Stimulated activated CD4-positive, alpha-beta T cell treated with anti-CD3 and anti-CD28 coated beads, Interleukin-4, amount 100 ng/mL, for 4 hours (primary cell): ENCODE measurements around the gene SLC35F3.

Source experiments
- DNase-seq, 2 experiments: peaks; one replicate each; pipeline ENCODE4 v3.0.0-alpha.2; 2020

SLC35F3 gene

DNA sequence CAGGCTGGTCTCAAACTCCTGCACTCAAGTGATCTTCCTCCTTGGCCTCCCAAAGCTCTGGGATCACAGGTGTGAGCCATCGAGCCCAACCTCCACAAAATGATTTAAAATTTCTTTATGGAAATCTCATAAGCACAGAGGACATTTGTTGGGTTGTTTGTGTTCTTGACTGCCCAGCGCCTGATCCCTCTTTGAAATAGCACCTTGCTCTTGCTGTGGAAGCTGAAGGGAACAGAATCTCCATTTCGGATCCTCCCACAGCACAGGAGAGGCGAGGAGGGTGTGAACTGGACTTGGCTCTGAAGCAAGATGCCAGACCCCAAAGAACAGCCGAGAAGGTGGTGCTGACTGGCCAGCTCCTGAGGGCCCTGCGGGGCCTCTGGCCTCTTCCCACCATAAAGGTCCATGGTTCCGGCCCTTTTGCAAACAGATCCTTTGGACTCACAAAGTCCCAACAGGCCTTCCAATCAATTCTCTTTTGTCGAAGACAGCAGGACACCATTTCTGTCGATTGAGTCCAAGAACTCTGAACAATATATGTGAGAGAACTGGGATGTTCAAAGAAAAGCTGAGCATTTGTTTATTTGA lies 423.2 kb downstream of the SLC35F3 start:
- no peak for DNase-seq

- no peak for DNase-seq
Measured at GRCh38 chr1:234330843-234331215, 426.4 kb downstream of the SLC35F3 start.

DNA sequence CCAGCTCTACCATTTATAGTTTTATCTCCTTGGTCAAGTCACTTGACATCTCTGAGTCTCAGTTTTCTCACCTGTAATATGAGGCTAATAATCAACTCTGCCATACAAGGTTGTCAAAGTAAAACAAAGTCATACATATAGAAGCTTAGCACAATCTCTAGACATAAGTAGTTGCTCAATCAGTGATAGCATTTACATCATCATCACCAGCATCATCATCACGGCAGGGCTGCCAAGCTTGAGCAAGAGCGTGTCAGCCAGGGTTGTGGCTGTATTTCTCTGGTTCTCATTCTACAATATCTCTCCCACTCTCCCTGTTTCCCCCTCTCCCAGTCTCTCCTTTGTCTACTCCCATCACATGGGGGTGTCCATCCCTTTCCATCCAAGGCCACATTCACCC lies 427.0 kb downstream of the SLC35F3 start:
- DNase-seq: no peak

GRCh38 chr1:234336359-234336758 lies 431.9 kb downstream of the SLC35F3 start:
- no peak for DNase-seq

- DNase-seq: no peak
Measured at GRCh38 chr1:234337233-234337632, 432.8 kb downstream of the SLC35F3 start.

- no peak for DNase-seq
Measured at GRCh38 chr1:234340528-234340927, 436.1 kb downstream of the SLC35F3 start.

DNA sequence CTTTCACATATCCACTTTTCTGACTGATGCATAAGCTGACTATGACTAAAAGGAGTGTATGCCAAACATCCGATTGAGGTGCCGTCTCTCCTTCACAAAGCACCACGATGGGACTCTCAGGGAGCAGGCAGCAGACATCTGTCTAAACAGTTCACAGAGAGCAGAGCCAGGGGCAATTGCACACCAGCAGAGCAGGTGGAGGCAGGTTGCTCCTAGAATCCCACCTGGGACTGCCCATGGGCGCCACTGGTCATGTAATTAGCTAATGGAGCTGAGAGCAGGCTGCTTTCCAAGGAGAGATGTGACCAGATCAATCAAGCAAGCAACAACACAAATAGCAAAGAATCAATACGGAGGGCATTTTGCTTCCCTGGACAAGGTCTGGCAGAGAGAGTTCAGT lies 438.3 kb downstream of the SLC35F3 start:
- DNase-seq: no peak

DNA sequence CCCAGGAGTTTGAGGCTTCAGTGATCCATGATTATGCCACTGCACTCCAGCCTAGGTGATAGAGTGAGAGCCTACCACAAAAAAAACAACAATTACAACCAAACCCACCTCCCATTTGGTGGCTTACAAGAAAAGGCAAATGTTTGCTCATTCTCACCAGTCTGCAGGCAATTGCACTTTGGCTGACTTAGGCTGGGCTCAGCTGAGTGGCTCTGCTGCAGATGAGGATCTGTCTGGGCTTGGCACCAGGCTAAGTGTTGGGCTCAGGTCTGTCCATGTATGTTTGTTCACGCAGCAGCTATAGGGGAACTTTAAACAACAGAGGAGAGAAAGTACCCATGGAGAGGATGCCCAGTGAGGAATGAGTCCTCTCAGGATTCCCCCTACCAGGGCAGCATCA lies 440.8 kb downstream of the SLC35F3 start:
- no peak for DNase-seq

- no peak for DNase-seq
Measured at GRCh38 chr1:234348964-234349363, 444.5 kb downstream of the SLC35F3 start.

- no peak for DNase-seq
Measured at GRCh38 chr1:234355782-234356510, 451.5 kb downstream of the SLC35F3 start.

- DNase-seq: peak; percentile 27 to 55
Measured at GRCh38 chr1:234356615-234357269, 452.3 kb downstream of the SLC35F3 start.

- no peak for DNase-seq
Measured at GRCh38 chr1:234357831-234358230, 453.4 kb downstream of the SLC35F3 start.

DNA sequence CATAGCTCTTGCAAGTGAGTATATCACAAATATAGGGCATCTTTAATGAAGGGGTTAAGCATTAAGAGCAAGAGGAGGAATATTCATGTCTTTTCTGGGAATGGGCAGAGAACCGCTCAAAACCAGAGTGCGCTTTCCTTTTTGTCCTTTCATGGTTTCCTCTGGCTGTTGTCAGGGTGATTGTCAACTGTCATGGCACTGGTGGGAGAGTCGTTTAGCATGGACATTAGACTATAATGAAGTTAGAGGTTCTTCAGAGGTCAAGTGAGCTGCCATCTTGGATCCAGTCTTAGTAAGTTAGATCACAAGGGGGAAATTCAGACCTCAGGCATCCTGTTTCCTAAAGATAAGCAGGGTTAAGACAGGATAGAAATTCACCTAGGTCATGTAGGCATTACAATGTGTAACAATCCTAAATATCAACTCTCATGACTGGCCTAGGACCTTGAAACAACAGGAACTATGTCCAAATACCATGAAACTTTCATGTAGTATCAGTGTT lies 456.7 kb downstream of the SLC35F3 start:
- DNase-seq: no peak

GRCh38 chr1:234362558-234362957 lies 458.1 kb downstream of the SLC35F3 start:
- no peak for DNase-seq

DNA sequence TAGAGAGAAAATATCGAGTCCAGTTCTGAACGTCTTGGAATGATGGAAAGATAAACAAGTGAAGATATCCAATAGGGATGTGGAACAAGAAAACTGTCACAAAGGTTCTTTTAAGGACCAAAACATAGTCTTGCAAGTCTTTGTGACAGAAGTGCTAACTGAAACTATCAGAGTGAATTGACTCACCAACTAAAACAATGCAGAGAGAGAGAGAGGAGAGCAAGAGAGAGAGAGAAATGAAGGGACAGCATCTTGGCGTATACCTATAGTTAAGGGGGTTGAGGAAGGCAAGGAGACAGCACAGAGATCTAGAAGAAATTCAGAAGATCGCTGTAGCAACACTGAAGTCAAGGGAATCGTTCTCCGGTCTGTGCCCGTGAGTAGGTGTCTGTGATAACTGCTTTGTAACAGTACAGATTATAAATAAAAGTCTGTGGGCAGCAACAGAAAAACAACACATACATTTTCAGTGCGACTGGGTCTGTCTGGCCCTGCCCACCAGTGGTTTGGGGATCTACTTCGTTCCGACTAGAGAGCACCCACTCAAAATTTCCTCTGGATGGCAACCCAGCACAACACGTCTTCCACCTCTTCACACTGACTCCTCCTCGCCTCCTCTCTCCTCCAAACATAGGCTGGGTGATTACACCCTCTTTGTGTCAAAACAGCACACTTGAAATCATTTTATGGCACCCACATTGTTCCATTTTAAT lies 464.0 kb downstream of the SLC35F3 start:
- peak in 1 of 2 experiments; percentile 50 for DNase-seq

GRCh38 chr1:234369033-234369430 lies 464.6 kb downstream of the SLC35F3 start:
- no peak for DNase-seq

DNA sequence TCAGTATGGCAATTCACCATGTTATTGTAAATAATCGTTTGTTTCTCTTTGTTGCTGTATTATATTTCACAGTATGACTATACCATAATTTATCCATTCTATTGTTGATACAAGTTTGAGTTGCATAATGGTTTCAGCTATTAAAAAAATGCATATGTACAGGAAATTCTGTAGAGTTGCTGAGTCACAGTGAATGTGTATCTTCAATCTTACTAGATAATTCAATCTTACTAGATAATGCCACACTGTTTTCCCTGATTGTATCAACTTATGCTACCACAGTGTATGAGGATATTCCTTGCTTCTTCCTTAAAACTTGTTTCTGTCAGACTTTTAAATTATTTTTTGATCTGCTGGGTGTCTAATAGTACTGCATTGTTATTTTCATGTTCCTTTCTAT lies 465.3 kb downstream of the SLC35F3 start:
- DNase-seq: no peak

GRCh38 chr1:234371414-234371813 lies 466.9 kb downstream of the SLC35F3 start:
- DNase-seq: no peak

DNA sequence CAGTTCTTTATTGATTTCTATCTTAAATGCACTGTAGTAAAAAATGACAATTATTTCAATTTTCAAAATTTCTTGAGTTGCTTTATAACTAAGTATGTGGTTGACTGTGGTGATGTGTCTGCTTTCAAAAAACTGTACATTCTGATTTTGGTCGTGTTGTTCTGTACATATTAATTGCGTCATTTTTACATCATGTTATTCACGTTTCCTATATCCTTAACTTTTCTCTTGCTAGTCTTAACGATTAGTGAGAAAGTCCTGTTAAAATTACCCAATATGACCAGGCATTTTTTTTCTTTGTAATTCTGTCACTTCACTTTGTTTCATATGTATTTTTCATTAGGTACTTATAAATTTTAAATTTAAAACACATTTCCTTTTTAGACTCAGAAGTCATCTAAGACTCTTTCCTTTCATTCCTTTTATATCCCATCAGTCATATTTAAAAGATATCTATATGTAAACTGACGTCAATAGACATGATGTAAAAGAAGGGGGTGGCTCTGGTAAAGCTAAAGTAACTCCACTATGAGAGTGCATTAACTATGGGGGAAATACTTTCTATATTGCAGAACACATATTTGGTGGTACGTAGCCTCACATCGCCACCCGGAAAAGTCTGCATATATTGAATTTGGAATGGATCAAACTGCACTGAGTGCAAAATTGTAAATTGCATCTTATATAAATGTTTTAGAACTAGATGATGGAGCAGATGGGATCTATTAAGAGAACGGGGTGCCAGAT lies 467.7 kb downstream of the SLC35F3 start:
- no peak for DNase-seq

- peak; percentile 86 to 90 for DNase-seq
Measured at GRCh38 chr1:234373064-234373958, 468.8 kb downstream of the SLC35F3 start, which contains the start of gene COA6. Gene COA6, plus strand, starts transcription at chr1:234373456. Its CDS starts 11 bp downstream, at chr1:234373467.

DNA sequence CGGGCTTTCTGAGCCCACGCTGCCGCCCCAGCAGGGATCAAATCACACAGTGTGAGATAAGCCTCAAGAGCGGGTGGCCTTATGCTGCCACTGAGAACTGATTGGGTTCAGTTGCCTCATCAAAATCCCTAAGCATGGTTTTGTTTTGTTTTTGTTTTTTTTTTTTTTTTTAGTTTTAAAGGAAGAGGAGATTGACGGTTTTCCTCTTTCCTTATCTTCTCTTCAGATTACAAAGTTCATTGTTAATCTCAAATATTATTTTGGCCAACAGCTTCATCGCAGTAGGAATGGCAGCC lies 469.4 kb downstream of the SLC35F3 start:
- DNase-seq: no peak
